ENCODE measurements around the gene FGF13. TPM values are rescaled to one million over a fixed set of nuclear protein-coding genes. Genes with fewer than 3 reads are reported as not detected.
A peak's percentile ranks its signal among the peaks of the same experiment; 100 is the strongest.

The FGF13 gene
- 10.4 TPM for total RNA-seq

DNA sequence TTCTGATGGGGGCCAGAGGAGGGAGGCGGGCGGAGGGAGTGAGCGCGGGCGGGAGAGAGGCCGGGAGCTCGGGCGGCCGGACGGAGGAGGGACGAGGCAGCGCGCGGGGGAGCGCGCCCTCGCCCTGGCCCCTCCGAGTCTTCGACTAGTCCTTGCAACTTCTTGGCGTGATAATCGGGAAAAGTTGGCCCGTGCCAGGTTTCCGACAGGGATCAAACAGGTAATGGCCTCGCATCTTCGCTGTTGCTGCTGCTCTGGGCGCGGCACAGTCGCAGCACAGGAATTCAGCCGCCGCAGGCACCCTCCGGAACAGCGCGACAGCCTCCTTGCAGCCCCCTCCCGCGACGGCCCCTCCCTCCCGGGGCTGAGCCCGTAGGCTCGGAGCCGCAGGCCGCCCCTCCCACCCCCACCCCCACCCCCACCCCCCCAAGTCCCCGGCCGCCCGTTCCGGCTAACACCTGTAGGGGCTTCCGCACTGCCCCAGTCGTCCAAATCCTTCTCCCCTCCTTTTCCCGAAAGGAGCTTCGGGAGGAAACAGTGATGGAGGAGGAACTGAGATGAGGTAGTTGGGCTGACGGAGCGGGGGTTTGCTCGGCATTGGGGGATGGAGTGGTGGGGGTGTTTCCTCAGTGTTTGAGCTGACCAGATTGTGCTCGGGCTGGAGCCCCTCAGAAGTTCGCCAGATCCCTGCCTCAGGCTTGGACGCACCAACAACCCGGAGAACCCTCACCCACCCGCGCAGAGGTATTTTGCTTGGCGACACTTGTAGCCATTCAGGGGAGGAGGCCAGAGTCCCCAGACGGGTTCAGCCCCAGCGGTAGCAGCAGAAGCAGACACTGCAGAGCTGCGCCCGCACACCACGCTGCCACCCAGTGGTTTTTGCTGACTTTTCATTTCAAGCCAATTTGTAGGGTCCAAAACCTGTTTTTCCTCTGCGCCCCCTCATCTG is at the start of gene FGF13:
TSS of gene FGF13 (minus strand) at position 319 of the 949 bp plus-strand sequence. CDS start 714 bp downstream, outside the sequence.
- DNase-seq (ENCODE audit: low spot score) (peak; percentile 51), ATAC-seq (peak; percentile 83)
- intact Hi-C loops (cut with DNase I), result no loop called here

DNA sequence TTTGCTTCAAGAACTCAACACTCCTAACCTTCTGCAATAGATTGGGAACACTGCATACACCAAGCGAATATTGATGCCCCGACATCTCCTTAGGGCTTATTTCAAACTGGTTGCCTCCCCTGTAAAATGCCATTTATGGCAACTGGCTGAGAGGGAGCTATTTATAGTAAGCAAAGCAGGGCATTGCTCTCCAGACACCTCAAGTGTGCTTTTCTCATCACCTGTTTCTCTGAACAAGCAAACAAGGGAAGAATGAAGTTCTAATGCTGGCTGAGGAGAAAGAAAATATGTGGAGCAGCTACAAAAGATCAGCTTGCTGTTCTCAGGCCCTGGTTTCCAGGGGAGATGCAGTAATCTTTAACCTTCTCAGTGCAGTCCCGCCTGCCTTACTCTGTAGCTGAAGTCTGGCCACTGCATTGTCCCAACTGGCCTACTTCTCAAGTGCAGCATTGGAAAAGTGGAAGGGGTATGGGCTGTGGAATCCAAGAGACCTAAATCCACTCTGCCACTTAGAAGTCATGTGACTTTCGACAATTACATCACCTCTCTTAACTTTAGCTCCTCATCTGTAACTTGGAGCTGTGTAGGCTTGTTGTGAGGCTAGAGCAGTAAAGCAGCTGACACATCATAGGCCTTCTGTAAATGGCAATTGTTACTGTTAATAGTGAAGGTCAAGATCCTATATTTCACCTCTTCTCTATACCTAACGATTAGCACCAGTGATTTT is 47.9 kb upstream of the FGF13 start:
- no peak for DNase-seq (ENCODE audit: low spot score)
- no peak for ATAC-seq
- intact Hi-C loops (cut with DNase I), result no loop called here

DNA sequence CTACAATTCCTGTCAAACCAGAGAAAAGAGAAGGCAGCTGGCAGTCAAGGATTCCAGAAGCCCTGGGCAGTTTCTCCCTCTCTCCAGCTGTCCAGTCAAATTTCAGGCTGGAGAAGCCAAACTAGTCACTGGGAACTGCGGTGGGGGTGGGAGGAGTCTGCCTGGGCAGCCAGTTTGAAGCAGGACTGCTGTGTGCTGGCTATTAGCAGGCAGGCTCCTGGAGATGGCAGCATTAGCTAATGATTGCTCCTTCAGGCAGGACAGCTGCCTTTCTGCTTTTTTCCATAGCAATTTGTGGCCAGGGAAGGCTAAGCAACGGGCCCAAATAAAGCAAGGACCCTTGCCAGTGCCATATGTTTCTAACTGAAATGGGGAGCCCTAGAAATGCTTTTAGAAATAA is 44.7 kb upstream of the FGF13 start:
- ATAC-seq, result peak; percentile 76
- intact Hi-C loops (cut with DNase I), result no loop called here
- DNase-seq (ENCODE audit: low spot score), result peak; percentile 60

GRCh38 chrX:138754861-138755260 is 43.3 kb upstream of the FGF13 start:
- DNase-seq (ENCODE audit: low spot score), result no peak
- intact Hi-C loops (cut with DNase I), result no loop called here
- no peak for ATAC-seq

- DNase-seq (ENCODE audit: low spot score), result no peak
- intact Hi-C loops (cut with DNase I), result no loop called here
- ATAC-seq, result no peak
These were observed 37.0 kb upstream of the FGF13 start for GRCh38 chrX:138748480-138748879.

- ATAC-seq (peak; percentile 64), DNase-seq (ENCODE audit: low spot score) (no peak)
- intact Hi-C loops (cut with DNase I), result no loop called here
These were observed 33.7 kb upstream of the FGF13 start for GRCh38 chrX:138745196-138745595.

GRCh38 chrX:138742217-138742616 is 30.7 kb upstream of the FGF13 start:
- intact Hi-C loops (cut with DNase I), result no loop called here
- DNase-seq (ENCODE audit: low spot score), result no peak
- ATAC-seq, result no peak

GRCh38 chrX:138740341-138740740 is 28.8 kb upstream of the FGF13 start:
- DNase-seq (ENCODE audit: low spot score), result no peak
- no peak for ATAC-seq
- intact Hi-C loops (cut with DNase I), result no loop called here

- intact Hi-C loops (cut with DNase I), result no loop called here
- ATAC-seq (no peak), DNase-seq (ENCODE audit: low spot score) (no peak)
These were observed 11.8 kb upstream of the FGF13 start for GRCh38 chrX:138723301-138723700.

GRCh38 chrX:138719396-138719795 is 7.9 kb upstream of the FGF13 start:
- intact Hi-C loops (cut with DNase I), result no loop called here
- DNase-seq (ENCODE audit: low spot score) (no peak), ATAC-seq (no peak)

DNA sequence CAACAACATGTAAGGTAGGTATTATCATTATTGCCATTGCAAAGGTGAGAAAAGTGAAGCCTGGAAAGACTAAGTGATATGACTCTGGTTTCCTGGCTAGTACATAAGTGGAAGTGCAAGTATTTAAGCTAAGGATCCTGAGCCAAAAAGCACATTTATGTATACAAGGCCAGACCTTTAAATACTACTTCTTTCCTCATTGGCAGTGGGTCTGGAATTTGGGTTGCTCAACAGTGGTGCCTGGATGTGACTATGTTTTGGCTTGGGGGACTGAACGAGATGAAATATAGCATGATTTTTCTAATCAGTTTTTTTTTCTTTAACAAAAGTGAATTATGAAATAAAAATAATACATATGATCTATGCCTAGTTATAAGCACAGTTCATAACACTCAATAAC is 7.4 kb upstream of the FGF13 start:
- ATAC-seq, result no peak

DNA sequence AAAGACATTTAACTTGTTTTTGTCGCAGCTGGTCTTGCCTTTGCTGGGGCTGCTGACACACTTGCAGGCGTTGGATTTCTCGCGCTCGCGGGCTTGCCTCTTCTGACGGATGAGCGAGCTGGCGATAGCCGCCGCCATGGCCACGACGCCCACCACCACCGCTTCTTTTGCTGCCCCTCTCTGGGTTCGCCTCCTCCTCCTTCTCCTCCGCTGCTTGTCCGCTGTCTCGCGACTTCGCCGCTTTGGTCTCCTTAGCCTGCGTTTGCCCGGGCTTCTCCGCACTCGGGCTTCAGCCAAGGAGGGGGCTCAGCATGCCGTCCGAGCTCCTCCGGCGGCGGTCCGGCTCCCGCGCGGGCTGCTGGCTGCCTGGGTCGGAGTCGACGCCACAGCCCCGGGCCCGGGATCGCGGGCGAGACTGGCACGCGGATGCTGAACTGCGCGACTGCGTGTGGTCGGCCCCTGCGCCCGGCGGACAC is 613 bp downstream of the FGF13 start:
- intact Hi-C loops (cut with DNase I), result no loop called here
- DNase-seq (ENCODE audit: low spot score) (no peak), ATAC-seq (peak; percentile 26)

More for the DNA sequence above, 7.4 kb upstream of the FGF13 start:
- intact Hi-C loops (cut with DNase I), result no loop called here
- no peak for DNase-seq (ENCODE audit: low spot score)

- intact Hi-C loops (cut with DNase I), result no loop called here
- ATAC-seq, result peak; percentile 54
- no peak for DNase-seq (ENCODE audit: low spot score)
These were observed 1.4 kb downstream of the FGF13 start for GRCh38 chrX:138709886-138710791.

GRCh38 chrX:138708268-138708667 is 3.2 kb downstream of the FGF13 start:
- intact Hi-C loops (cut with DNase I), result no loop called here
- no peak for ATAC-seq
- DNase-seq (ENCODE audit: low spot score), result no peak

DNA sequence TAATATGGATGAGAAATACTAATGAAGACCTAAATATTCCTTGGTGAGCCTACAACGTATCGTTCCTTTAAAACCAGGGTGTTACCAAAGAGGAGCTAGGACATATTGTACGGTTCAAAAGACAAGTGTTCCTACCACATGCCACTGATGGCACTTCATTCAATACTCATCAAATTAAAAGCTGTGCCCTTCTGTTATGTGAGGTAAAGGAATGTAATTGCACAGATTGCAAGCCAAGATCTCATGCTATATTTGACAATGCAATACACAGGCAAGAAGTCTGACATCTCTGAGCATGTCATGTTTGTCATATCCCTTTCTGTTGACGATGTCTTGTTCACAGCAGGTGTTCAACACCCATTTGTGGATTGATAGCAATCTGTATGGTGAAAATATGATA is 6.9 kb downstream of the FGF13 start:
- ATAC-seq (no peak), DNase-seq (ENCODE audit: low spot score) (no peak)
- intact Hi-C loops (cut with DNase I), result no loop called here

DNA sequence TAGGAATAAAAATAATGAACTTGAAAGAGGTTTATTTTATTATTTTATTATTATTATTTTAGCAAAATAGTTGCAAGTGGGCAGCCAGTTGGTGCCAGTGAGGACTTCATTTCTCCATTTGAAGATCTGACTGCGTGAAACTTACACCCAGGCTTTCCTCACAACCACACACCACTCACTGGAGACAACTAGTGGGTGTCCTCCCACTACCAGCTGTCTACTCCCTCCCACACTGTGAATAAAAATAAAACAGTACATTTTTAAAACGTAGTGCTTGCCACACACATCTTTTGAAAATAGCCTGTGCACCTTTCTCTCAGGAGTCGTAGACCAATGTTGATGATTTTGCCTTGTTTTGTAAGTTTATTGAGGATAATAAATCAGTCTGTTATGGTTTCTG is 7.4 kb downstream of the FGF13 start:
- no peak for DNase-seq (ENCODE audit: low spot score)
- no peak for ATAC-seq
- intact Hi-C loops (cut with DNase I), result no loop called here

DNA sequence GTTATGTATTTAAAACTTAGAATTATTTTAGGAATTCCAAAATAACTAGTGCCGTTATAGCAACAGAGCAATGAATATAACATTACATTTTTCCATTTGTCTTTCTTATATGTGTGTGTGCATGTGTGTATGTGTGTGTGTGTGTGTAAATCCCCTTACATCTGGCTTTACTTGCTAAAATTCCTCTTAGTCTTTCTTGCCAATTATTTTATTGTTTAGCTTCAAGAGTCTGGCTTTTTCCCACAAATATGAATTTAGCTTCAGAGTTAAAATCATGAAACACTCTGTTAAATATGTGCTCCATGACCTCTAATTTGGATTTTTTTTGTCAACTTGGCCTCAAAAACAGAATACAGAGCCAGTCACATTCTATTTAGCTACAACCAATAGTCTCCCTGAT is 18.9 kb downstream of the FGF13 start:
- DNase-seq (ENCODE audit: low spot score), result no peak
- intact Hi-C loops (cut with DNase I), result no loop called here
- ATAC-seq, result no peak

GRCh38 chrX:138691186-138691585 is 20.3 kb downstream of the FGF13 start:
- ATAC-seq, result no peak
- intact Hi-C loops (cut with DNase I), result no loop called here
- no peak for DNase-seq (ENCODE audit: low spot score)

GRCh38 chrX:138690591-138690990 is 20.9 kb downstream of the FGF13 start:
- ATAC-seq (no peak), DNase-seq (ENCODE audit: low spot score) (no peak)
- intact Hi-C loops (cut with DNase I), result no loop called here

Measured in sciatic nerve (tissue), 2 donors.